HG02938 (cell line): ENCODE measurements around the gene PSD4.
A peak's percentile ranks its signal among the peaks of the same experiment; 100 is the strongest.

Experiments
- ATAC-seq: cut with Tn5 transposase; IDR thresholded peaks from one replicate; pipeline ENCODE4 v1.9.1; 2021; ENCODE audit warnings: mild to moderate bottlenecking, moderate library complexity; ENCODE audit not compliant: unreplicated experiment

Gene PSD4

DNA sequence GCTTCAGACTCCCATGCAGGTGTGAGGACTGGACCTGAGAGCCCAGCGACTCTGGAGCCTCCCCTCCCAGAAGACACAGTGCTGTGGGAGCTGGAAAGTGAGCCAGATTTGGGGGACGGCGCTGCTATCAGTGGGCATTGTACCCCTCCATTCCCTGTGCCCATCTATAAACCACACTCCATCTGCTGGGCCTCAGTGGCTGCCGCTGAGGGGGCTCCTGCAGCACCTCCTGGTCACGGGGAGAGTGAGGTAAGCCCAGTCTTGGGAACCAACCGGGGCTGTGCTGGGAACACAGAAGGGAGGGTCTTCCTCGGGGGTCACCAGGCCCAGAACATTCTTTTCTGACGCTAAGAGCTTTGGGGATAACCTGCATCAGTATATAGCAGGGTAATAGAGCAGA, 9.5 kb downstream of the PSD4 start:
- ATAC-seq: no peak

DNA sequence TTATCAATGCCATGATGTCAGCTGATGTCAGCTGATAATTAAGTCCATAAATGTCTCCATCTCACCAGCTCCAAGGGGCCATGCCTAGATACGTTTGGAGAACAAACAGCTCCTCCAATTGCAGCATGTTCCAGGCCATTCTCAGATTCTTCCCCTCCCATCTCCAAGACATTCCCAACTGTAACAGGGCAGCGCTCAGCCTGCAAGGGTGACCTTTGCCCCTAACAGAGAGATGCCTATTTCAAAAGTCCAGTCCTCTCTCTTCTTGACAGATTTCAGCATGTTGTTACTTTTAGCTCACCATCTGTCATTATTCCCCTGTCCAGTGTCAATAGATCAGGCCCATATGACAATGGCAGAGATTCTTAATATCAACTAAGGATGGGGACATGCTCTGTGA, 9.9 kb downstream of the PSD4 start:
- no peak for ATAC-seq

DNA sequence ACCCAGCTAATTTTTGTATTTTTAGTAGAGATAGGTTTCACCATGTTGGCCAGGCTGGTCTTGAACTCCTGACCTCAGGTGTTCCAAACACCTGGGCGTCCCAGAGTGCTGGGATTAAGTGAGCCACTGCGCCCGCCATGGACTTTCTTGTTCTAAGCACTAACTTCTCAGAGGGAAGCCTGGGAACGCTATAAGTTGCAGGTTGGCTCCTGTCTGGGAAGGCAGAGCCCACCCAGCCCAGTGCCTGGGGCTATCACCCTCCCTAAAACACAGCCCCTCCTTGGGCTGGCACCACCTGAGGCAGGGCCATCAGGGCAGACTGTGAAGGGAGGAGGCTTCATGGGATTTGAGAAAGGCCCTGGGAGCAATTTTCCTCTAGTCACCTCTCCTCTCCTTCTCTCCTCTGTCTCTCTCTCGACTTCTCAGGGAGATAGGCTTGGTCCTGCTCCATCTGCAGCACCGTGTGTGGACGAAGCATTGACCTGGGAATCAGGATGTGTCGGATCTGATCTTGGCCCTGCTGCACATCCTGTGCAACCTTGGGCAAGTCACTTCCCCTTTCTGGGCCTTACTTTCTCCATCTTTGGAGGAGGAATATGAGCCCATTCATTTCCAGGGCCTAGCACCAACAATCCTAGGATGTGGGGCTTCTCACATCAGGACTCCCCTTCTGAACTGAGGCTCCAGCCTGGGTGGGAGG, 10.9 kb downstream of the PSD4 start:
- no peak for ATAC-seq

DNA sequence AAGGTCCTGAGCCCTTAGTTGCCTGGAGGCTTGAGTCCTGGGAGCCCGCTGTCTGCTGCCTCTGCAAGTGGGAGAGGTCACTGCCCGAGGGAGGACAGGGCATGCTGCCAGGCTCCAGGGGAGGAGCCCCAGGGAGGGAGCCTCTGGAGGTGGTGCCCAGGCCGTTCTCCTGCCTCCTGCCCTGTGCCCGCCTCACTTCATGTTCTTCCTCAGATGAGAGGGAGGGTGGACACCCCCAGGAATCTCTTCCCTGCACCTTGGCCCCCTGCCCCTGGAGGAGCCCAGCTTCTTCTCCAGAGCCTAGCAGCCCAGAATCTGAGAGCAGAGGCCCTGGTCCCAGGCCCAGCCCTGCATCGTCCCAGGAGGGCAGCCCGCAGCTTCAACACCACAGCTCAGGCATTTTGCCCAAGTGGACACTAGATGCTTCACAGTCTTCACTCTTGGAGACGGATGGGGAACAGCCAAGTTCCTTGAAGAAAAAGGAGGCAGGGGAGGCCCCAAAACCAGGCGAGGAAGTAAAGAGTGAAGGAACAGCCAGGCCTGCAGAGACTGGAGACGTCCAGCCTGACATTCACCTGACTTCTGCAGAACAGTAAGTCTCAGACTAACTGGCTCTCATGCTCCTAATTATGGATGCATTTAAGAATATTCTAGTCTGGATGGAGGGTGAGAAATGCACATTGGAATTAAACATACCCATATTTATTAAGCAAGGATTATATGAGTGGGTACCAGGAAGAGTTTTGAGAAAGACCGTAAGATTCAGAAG, 12.1 kb downstream of the PSD4 start:
- ATAC-seq: no peak

DNA sequence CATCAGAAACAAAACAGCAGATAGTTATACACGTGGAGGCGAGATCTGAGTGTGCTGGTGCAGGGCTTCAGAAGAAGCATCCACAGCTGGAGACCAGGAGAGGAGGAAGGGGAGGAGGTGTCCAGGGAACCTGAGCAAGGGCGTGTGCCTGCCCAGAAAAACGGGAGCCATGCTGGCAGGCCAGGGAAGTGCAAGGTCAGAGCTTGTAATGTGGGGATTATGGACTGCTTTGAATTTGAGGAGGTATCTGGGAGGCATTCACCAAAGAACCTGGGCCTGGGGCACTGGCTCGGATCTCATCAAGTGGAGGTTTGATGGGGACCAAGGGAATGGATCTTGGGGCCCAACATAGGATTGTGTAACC, 12.6 kb downstream of the PSD4 start:
- ATAC-seq: no peak

DNA sequence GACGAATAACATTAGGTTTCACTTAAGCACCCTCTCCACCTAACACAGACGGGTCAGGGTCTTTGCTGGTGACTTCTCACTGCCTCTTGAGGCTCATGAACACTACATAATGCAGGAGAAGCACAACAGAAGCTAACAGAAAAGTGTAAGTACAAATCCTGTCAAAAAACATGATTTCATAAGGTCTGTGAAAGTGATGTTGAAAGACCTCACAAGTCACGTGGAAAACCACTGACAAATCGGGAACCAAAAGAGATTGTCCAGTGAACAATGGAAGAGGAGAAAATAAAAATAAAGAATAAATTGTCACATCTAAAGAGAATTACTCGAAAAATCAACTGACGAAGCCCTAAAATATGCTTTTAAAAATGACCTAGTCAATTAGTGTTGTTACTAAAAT, 14.0 kb downstream of the PSD4 start:
- no peak for ATAC-seq

DNA sequence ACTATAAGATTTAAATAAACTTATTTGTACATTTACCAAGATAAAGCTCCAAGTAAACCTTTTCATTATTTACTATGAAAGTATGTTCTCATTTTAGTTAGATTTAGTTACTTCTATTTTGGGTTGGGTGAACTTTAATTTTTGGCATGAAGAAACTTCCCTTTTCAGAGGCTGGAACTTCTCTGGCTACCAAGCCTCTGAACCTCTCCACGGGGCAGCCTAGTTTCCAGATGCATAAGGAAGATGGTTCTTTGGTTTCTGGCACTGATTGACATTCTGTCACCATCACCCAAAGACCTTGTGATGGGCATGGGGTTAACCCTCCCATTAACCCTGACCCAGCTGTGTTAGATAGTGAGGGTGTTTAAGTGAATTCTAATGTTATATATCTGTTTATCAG, 17.1 kb downstream of the PSD4 start:
- ATAC-seq: no peak

DNA sequence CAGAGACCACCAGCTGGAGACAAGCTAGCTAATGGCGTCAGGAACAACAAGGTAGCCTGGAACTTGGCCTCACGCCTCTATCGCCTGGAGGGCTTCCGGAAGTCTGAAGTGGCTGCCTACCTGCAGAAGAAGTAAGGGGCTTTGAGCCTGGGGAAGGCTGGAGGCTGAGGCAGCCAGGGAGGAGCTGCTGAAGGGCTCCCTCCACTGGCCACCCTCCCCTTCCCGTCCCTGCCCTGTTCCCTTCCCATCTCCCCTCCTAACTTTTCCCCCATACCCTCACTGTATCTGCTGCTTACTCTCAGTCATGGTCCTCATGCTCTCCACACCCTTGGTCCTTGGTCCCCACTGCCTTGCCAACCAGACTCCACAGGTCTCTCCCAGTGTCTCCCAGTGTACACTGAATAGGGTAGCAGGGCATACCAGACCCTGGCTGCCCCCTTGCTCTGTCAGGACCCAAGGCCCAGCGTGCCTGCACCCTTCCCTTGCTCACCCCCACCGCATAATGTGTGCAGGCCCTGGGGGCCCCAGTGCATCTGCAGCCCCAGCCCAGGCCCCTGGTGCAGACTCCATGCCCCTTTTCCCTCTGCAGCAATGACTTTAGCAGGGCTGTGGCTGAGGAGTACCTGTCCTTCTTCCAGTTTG, 18.8 kb downstream of the PSD4 start:
- no peak for ATAC-seq

DNA sequence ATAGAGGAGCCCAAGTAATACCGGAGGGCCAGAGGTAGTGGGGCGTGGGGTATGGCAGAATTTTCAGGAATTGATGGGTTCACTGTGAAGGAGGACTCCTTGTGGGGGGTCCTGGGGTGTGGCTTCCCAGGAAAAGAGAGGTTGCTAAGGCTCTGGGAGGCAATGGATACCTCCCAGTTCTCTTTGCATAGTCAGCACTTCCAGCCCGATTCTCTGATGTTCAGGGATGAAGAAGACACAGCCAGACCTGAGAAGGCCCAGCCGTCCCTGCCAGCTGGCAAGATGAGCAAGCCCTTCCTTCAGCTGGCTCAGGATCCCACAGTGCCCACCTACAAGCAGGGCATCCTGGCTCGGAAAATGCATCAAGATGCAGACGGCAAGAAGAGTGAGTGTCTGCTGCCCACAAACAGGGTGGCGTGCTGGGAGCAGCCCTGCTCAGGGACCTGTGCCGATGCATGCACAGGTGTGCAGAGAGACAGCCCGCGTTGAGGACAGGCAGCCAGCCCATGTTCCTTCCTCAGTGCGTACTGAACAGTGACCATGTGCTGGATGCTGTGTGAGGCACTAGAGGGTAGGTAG, 22.2 kb downstream of the PSD4 start:
- ATAC-seq: no peak

DNA sequence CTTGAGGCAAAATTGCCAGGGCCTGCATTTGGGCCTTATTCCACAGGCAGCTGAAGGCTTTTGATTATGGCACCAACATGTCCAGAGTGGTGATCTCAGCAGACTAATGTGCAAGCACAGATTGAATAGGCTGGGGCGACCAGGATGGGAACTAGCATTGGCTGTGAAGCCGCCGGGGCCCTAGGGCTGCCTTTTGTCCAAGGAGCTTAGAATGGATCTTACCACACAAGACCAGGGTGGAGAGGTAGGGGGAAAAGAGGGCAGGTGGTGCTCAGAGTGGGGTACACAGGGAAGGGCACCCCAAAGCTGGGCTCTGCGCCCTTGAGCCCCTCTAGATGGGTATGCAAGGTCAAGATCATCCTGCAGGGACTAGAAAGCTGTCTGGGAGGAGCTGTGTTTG, 23.1 kb downstream of the PSD4 start:
- no peak for ATAC-seq

DNA sequence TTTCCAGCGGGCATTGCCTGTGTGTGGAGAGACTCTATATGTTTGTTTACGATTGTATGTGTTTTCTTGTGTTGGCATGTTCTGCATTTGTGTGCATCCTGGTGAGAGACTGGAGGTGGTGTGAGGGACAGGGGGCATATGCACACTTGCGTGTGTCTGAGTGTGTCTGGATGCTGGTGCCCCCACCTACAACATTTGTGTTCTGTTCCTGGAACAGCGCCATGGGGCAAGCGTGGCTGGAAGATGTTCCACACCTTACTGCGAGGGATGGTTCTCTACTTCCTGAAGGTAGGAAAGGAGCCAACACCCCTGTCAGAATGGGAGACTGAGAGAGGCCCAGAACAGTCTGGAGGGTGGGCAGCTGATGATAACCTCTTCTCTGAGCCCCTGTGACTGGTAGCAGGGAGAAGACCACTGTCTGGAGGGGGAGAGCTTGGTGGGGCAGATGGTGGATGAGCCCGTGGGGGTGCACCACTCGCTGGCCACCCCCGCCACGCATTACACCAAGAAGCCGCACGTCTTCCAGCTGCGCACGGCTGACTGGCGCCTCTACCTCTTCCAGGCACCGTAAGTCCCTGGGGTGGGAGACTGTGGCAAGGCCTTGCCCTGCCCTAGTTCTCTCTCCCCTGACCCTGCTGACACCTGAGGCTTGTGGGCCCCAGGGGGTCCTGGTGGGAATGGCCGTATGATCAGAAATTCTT, 23.7 kb downstream of the PSD4 start:
- no peak for ATAC-seq

DNA sequence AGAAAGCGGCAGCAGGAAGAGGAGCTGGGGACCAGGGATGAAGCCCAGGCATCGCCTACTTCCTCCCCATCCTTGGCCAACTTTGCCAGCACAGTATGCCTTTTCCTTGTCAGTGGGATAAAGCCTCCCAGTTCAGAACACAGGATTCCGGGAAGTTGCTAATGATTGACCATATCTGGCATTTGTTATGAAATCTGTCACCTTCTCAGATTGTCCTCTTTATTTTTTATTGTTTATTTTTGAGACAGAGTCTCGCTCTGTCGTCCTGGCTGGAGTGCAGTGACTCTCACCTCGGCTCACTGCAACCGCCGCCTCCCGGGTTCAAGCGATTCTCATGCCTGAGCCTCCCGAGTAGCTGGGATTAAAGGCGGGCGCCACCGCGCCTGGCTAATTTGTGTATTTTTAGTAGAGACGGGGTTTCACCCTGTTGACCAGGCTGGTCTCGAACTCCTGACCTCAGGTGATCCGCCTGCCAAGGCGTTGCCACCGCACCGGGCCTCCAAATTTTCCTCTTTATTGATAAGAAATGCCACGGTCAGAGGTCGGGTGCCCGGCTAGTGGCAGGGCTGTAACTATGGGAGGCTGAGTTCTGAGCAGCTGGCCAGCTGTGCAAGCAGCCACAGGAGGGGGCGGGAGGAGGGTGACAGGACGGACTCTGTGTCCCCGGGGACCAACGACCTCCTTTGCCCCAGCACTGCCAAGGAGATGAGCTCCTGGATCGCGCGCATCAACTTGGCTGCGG, 24.4 kb downstream of the PSD4 start:
- peak; percentile 7 for ATAC-seq

DNA sequence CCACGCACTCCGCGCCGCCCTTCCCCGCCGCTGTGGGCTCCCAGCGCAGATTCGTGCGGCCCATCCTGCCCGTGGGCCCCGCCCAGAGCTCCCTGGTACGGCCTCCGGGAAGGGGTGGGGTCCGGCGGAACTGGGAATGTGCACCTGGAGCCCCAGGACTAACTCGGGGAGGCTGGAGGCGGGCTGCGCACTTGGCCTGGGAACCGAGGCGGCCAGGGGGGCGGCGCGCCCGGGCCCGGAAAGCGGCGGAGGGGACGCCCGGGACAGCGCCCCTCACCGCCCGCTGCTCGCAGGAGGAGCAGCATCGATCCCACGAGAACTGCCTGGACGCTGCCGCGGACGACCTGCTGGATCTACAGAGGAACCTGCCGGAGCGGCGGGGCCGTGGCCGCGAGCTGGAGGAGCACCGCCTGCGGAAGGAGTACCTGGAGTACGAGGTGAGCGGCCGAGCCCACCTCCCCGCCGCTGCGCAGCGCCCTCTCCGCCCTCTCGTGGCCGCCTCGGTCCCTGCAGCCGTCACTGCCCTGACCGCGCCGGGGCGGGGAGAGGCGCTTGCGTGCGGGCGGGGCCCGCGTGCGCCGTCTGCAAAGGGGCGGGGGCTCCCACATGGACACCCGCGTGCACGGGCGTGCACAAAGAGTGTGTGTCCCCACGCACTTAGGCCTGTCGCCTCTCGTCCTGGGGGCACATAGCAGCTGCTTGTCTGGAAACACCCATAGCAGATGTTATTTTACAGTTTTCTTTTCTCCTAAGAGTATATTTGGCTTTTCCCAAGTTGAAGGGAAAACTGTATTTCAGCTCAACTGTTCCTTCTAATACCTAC, 25.2 kb downstream of the PSD4 start:
- ATAC-seq: peak; percentile 53

DNA sequence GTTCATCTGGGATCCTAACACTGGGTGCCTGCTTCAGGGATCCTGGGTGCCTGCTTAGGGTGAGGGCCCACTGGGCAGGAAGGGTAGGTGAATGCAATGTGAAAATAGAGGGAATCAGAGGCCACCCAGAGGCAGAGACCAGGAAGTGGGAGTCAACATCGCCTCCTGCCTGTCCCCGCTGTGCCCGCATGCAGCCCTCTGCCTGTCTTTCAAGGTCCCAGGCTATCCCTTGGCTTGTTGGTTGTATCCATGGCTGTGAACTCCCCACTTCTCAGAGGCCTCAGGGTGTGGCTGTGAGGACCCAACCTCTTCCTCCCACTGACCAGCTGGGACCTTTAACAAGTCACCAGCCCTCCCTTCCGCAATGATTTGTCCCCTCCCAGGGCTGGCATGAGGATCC, 26.5 kb downstream of the PSD4 start:
- ATAC-seq: no peak

DNA sequence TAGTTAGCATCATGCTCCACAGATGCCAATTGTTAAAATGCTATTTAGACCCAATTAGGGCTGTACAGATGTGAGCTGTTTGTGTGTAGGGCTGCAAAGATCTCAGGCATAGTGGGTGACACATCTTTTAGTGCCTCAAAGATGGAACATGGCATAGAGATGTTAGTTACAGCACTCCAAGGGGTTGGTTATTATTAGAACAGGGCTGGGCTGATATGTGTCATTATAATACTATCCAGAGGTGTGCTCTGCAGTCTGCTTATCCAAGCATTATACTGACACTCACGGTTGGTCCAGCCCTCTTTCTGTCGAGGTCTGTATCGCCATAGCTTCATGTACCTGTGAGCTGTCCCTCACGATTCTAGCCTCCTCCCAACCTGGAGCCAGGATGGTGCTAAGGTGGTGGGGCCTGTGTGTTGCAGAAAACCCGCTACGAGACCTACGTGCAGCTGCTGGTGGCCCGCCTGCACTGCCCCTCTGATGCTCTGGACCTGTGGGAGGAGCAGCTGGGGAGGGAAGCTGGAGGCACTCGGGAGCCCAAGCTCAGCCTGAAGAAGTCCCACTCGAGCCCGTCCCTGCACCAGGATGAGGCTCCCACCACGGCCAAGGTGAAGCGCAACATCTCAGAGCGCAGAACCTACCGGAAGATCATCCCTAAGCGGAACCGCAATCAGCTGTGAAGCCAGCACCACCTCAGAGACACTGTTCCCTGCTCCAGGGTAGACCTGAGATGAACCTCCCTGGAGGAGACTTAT, 27.1 kb downstream of the PSD4 start:
- no peak for ATAC-seq

DNA sequence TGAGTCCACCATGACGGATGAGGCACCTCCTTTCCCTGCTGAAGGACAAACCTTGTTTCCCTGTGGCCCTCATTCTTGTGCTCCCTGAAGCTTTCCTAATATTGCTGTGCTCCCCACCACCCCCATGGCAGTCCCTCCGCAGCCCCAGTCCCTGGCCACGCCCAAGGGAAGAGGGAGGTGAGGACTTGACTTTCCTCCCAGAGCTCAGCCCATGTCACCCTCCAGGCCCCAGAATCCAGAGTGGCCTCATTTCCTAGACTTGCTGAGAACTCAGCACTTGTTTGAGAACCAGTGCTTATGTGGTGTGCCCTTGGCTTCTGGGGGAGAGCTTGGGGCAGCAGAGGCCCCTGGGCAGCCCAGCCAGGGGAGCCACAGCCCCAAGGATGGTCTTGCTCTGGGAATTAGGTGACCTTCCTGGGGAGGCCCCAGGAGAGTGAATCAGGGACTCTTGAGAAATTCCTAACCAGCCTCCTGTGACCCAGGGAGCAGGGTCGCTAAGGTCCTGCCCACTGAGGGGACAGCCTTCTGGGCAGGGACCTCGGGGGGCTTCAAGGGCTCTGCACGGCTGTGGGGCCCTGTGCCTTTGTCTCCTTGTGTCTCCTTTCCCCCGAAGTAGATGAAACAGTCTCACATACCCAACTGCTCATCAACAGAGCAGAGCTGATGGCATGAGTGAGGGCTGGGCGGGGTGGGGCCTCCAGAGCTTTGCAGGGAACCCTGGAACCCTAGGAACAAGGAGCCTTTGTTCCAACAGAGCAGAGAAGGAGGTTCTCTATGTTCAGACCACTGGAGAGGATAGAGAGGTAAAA, 27.9 kb downstream of the PSD4 start:
- no peak for ATAC-seq

DNA sequence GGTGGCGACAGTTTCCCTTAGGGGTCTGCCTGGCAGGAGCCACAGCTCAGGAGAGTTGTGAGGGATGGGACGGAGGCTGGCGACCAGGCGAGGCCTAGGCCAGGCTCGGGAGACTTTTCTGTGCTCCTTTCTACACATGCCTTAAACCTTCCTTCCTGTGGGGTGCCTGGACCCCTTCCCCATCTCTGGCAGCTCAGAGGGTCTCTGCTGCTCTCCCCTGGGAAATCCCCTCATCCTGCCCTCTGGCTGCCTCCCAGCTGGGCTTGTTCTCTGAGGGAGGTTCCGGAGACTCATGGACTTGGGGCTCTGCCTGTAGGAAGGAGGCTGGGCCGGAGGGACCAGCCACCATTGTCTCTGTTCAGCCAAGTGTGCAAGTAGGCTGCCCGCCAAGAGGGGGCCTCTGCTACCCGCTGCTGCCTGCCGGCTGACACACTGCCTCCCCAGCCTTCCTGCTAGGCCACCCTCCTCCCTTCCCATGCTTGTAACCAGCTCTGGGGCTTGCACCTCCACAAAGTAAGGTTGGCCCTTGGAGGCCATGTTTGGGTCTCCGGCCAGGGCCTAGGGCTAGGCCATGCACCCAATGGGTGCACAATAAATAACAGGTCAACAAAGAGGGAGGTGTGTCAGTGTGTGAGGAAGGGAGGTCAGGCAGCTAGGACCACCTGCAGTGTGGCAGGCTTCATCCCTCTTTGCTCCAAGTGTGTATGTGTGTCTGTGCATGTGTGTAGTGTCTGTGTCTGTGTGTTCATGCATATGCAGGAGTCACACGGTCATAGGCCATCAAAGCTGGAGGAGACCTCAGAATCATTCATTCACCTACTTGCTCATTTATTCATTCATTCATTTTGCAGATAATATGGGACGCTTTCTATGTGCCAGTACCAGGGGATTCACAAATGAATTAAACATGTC, 28.8 kb downstream of the PSD4 start:
- ATAC-seq: no peak
